GM21717 (cell line): ENCODE measurements around the gene KLK3.

ENCODE experiments used
- ATAC-seq: cut with Tn5 transposase; IDR thresholded peaks from one replicate; pipeline ENCODE4 v1.9.1; 2021; ENCODE audit warnings: mild to moderate bottlenecking, moderate library complexity; ENCODE audit not compliant: unreplicated experiment

Gene KLK3

DNA sequence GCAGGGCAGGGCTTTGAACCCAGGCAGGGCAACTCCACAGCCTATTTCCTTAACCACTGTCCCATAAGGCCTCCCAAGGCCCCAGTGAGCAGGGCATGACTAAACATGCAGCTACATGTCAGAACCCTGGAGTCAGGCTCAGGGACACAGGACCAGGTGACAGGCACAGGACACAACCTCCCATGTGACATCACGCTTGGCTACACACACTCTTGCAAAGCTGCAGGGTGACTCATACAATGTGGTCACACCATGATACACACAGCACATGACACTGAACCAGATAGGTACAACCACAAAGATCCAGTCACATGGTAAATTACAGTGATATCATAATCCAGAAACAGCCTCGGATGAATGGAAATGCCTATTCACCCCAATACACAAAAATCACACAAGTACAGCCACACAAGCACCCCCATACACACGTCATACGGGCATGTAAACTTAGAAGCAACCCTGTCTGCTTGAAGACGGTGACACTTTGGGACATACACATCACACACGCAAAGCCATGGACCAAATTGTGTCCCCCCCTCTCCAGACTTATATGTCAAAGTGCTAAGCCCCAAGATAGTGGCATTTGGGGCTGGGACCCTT is 42.0 kb downstream of the KLK3 start:
- peak; percentile 69 for ATAC-seq

- ATAC-seq, result peak; percentile 22
Measured at GRCh38 chr19:50897191-50897607, 42.5 kb downstream of the KLK3 start.

DNA sequence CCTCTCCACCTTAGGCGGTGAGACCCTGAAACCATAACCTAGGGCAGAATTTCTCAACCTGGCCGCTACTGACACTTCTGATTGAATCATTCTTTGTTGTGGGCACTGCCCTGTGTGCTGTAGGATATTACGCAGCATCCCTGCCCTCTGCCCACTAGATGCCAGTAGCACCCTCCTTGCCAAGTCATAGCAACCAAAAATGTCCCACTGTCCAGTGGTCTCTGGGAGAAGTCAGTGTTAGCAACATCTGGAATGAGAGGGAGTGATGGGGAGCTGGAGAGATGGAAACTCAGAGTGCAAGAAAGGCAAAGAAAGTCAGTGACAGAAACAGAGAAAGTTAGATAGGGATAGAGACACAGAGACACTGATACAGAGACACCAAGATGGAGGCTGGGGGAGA is 42.9 kb downstream of the KLK3 start:
- ATAC-seq, result no peak

DNA sequence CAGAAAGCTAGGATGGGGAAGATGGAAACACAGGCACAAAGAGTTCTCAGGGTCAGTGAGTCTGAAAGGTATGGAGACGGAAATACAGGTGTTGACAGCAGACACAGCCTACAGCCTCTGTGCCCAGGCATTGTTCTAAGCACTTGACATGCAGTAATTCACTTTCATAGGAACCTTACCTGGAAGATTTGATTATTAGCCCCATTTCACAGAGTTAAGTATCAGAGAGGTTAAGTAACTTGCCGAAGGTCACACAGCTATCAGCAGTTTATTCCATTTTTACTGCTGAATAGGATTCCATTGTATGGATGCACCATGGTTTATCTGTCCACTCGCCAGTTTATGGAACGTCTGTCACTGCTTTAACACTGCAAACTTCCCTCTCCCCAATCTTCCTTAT is 43.3 kb downstream of the KLK3 start:
- no peak for ATAC-seq

GRCh38 chr19:50899569-50899968 is 44.9 kb downstream of the KLK3 start:
- no peak for ATAC-seq

GRCh38 chr19:50902640-50903039 is 47.9 kb downstream of the KLK3 start:
- ATAC-seq, result no peak

GRCh38 chr19:50906217-50906616 is 51.5 kb downstream of the KLK3 start:
- no peak for ATAC-seq

GRCh38 chr19:50908336-50908735 is 53.6 kb downstream of the KLK3 start:
- no peak for ATAC-seq

GRCh38 chr19:50909240-50910070 is 54.7 kb downstream of the KLK3 start:
- no peak for ATAC-seq
